SK-N-SH (cell line): ENCODE data around the gene SPRED2.

Experiments
- CTCF ChIP-seq: fragments of 200-600 bp; sonication (generic); IDR thresholded peaks from 2 replicates; pipeline ENCODE4 v1.6.1; 2017; ENCODE audit warnings: antibody characterized with exemption, mild to moderate bottlenecking, moderate library complexity
- EP300 ChIP-seq, 2 experiments: IDR thresholded peaks; 2 replicates each; pipeline versions ENCODE4 v1.4.0 to v1.6.1; 2012; ENCODE audit warnings: borderline replicate concordance in 1 of 2, low read depth in 1 of 2, low read length in 1 of 2
- GABPA ChIP-seq: IDR thresholded peaks from 2 replicates; pipeline ENCODE4 v1.4.0; 2012; ENCODE audit warnings: low read depth, mild to moderate bottlenecking
- GATA2 ChIP-seq: sonication (generic); formaldehyde crosslinking; IDR thresholded peaks from 2 replicates; pipeline ENCODE4 v1.5.0; 2020; ENCODE audit warnings: mild to moderate bottlenecking, missing genetic modification reagents
- JUND ChIP-seq: IDR thresholded peaks from 2 replicates; pipeline ENCODE4 v1.4.0; 2012
- MAX ChIP-seq: IDR thresholded peaks from 2 replicates; pipeline ENCODE4 v1.4.0; 2012; ENCODE audit warnings: low read depth
- NRF1 ChIP-seq: IDR thresholded peaks from 2 replicates; pipeline ENCODE4 v1.6.1; 2012; ENCODE audit warnings: low read depth, mild to moderate bottlenecking, low read length
- RAD21 ChIP-seq: IDR thresholded peaks from 2 replicates; pipeline ENCODE4 v1.6.1; 2012; ENCODE audit warnings: mild to moderate bottlenecking, low read length
- RCOR1 ChIP-seq: fragments of 150-350 bp; IDR thresholded peaks from 2 replicates; pipeline ENCODE4 v1.6.1; 2017; ENCODE audit warnings: antibody characterized with exemption, low read length
- RFX5 ChIP-seq: IDR thresholded peaks from 2 replicates; pipeline ENCODE4 v1.6.1; 2012; ENCODE audit warnings: mild to moderate bottlenecking, improper control_type of control experiment, low read length
- TAF1 ChIP-seq: IDR thresholded peaks from 2 replicates; pipeline ENCODE4 v1.6.1; 2012; ENCODE audit warnings: low read depth, mild to moderate bottlenecking, low read length, moderate library complexity, borderline replicate concordance
- YY1 ChIP-seq: IDR thresholded peaks from 2 replicates; pipeline ENCODE4 v1.4.0; 2012; ENCODE audit warnings: low read depth, mild to moderate bottlenecking

- TF ChIP-seq CTCF, result peak; percentile 62
- no peak; the same call in 1 of the 2 replicates for TF ChIP-seq RAD21
- TF ChIP-seq NRF1, result no peak
- TF ChIP-seq YY1, result no peak
- peak; percentile 73 for TF ChIP-seq JUND
- no peak for TF ChIP-seq GATA2 (CRISPR knock-in tag)
- TF ChIP-seq EP300 (IDR thresholded peaks at IDR 0.05; ENCODE audit: borderline replicate concordance in 1 of 2, low read depth in 1 of 2, low read length in 1 of 2), result no peak
- no peak for TF ChIP-seq RCOR1
- no peak for TF ChIP-seq RFX5
- TF ChIP-seq TAF1, result 0 out of 2 replicates have a peak, but pooled peaks have one; percentile 18
- no peak for TF ChIP-seq GABPA
- TF ChIP-seq MAX, result peak; percentile 12; the same call in 1 of the 2 replicates
These were observed 112.2 kb downstream of the SPRED2 start for GRCh38 chr2:65320042-65320725.
